ENCODE measurements around the gene SORBS2. TPM values are rescaled to one million over a fixed set of nuclear protein-coding genes. Genes with fewer than 3 reads are reported as not detected.

SORBS2 gene
- total RNA-seq, 4 donors from 2014 or later, result 33.4 to 286 (median 47.6) TPM

DNA sequence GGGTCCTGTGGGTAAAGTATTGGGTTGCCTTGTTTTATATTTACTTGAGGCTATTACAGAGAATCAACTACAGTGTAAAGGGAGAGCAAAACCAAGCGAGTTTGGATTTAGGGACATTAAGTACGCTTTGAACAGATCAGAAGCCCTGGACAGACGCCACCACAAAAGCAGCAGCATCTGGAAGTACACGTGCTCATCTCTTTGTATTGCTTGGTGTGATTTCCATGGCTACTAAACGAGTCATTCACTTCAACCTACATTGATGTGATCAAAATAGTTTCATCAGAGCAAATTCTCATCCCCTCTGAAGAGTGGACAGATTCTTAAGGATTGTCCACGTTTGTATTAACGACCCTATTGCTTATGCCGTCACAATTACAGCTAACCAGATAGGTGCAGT is 85.1 kb downstream of the SORBS2 start:
- Histone ChIP-seq H3K9me3 (no peaks in the 10 kb centered on the region), H3K36me3 (no peaks in the 10 kb centered on the region), H3K27me3 (no peaks in the 10 kb centered on the region), H3K4me3 (no peak overlapping the region), H3K4me1 (peaks cover 5 to 43% (median 11%) of the 10 kb centered on the region in 3 donors), H3K27ac (peak overlapping the region in 3 of 4 donors; percentile 62 to 83 (median 73))
- intact Hi-C loops (cut with DNase I), result no loop called here
- no peak for TF ChIP-seq POLR2A (IDR thresholded peaks at IDR 0.05)
- TF ChIP-seq, protein P1, sequence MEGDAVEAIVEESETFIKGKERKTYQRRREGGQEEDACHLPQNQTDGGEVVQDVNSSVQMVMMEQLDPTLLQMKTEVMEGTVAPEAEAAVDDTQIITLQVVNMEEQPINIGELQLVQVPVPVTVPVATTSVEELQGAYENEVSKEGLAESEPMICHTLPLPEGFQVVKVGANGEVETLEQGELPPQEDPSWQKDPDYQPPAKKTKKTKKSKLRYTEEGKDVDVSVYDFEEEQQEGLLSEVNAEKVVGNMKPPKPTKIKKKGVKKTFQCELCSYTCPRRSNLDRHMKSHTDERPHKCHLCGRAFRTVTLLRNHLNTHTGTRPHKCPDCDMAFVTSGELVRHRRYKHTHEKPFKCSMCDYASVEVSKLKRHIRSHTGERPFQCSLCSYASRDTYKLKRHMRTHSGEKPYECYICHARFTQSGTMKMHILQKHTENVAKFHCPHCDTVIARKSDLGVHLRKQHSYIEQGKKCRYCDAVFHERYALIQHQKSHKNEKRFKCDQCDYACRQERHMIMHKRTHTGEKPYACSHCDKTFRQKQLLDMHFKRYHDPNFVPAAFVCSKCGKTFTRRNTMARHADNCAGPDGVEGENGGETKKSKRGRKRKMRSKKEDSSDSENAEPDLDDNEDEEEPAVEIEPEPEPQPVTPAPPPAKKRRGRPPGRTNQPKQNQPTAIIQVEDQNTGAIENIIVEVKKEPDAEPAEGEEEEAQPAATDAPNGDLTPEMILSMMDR (IDR thresholded peaks at IDR 0.05), result no peak
- DNase-seq, result no peak
- WGBS, 2 donors, result 56 to 62% methylated on average over 8 of the region's 8 CpGs

- H3K4me3 ChIP-seq, result no peak overlapping the region
- intact Hi-C loops (cut with DNase I), result no loop called here
- no peaks in the 10 kb centered on the region for H3K36me3 ChIP-seq
- 37 to 58% methylated on average over 6 of the region's 6 CpGs for WGBS, 2 donors
- no peak for TF ChIP-seq POLR2A (IDR thresholded peaks at IDR 0.05)
- TF ChIP-seq, protein P1 (IDR thresholded peaks at IDR 0.05), result no peak
- no peaks in the 10 kb centered on the region for H3K9me3 ChIP-seq
- peak overlapping the region; percentile 23 to 83 (median 68) for H3K27ac ChIP-seq
- H3K27me3 ChIP-seq, result no peaks in the 10 kb centered on the region
- H3K4me1 ChIP-seq, result peaks cover 0 to 42% (median 2%) of the 10 kb centered on the region in 3 donors
- no peak for DNase-seq
These were observed 88.2 kb downstream of the SORBS2 start for GRCh38 chr4:185723631-185724260.

GRCh38 chr4:185722029-185722316 is 90.0 kb downstream of the SORBS2 start:
- Histone ChIP-seq H3K4me3 (no peak overlapping the region), H3K9me3 (no peaks in the 10 kb centered on the region), H3K4me1 (peaks cover 0 to 42% (median 6%) of the 10 kb centered on the region in 3 donors), H3K27me3 (no peaks in the 10 kb centered on the region), H3K36me3 (no peaks in the 10 kb centered on the region), H3K27ac (peak overlapping the region in 3 of 4 donors; percentile 74 to 83 (median 78))
- no peak for TF ChIP-seq POLR2A (IDR thresholded peaks at IDR 0.05)
- no peak for DNase-seq
- WGBS, 2 donors, result 32 to 51% methylated on average over 3 of the region's 3 CpGs
- intact Hi-C loops (cut with DNase I), result no loop called here

DNA sequence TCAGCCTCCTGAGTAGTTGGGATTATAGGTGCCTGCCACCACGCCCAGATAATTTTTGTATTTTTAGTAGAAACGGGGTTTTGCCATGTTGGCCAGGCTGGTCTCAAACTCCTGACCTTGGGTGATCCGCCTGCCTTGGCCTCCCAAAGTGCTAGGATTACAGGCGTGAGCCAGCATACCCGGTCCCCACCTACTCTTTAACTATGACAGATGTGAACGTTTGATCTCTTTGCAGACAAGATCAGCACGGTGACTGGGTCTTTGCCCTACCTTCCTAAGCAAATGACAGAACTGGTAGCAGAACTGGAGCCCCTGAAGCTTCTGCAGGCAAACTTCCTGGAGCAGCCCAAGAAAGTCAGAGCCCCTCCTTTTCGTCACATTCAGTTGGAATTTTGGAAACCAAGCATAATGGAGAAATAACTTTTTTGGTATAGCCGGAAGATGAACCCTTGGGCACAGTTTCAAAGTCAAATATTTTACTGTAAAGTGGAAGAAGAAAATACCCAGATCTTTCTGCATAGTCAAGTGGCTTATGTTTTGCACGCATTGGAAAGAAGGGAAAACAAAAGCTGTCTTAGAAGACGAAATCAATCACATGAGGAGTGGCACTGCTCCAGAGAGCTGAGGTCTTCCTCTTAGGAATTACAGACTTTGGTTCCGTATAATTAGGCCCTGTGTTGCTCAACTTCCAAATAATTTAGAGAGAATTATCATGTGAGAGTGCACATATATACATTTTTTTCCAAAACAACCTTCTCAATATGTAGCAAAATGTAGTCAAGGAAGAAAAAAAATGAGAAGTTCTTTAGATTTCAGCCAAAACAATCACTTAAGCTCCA is 90.6 kb downstream of the SORBS2 start:
- no peaks in the 10 kb centered on the region for H3K27me3 ChIP-seq
- 43 to 49% methylated on average over 6 to 12 of the region's 12 CpGs for whole genome bisulfite sequencing, 2 donors
- no peaks in the 10 kb centered on the region for H3K9me3 ChIP-seq
- H3K27ac ChIP-seq, result peak overlapping the region in 3 of 4 donors; percentile 74 to 83 (median 78)
- TF ChIP-seq, protein P1 (IDR thresholded peaks at IDR 0.05), result no peak
- no peak for TF ChIP-seq POLR2A (IDR thresholded peaks at IDR 0.05)
- peak overlapping the region in 1 of 4 donors; percentile 15 for H3K4me3 ChIP-seq
- H3K4me1 ChIP-seq, result peaks cover 0 to 42% (median 6%) of the 10 kb centered on the region in 3 donors
- no peaks in the 10 kb centered on the region for H3K36me3 ChIP-seq
- DNase-seq, result no peak
- intact Hi-C loops (cut with DNase I), result no loop called here

GRCh38 chr4:185719500-185719858 is 92.5 kb downstream of the SORBS2 start:
- WGBS, 2 donors, result 76 to 77% methylated on average over 3 of the region's 3 CpGs
- H3K36me3 ChIP-seq, result no peaks in the 10 kb centered on the region
- H3K27ac ChIP-seq, result peak overlapping the region in 3 of 4 donors; percentile 45 to 83 (median 50)
- H3K9me3 ChIP-seq, result no peaks in the 10 kb centered on the region
- intact Hi-C loops (cut with DNase I), result no loop called here
- H3K4me1 ChIP-seq, result peaks cover 0 to 42% (median 6%) of the 10 kb centered on the region in 3 donors
- no peak for DNase-seq
- H3K27me3 ChIP-seq, result no peaks in the 10 kb centered on the region
- TF ChIP-seq, protein P1 (IDR thresholded peaks at IDR 0.05), result no peak
- no peak for TF ChIP-seq POLR2A (IDR thresholded peaks at IDR 0.05)
- H3K4me3 ChIP-seq, result no peak overlapping the region
